ENCODE data around the gene LRRC74B.
"Not testable (repeated sequence)": the region's sequence is repeated elsewhere in the genome, so short reads cannot be mapped to it uniquely, and the experiment has no call there.

LRRC74B gene

GRCh38 chr22:21077884-21078508 lies 32.2 kb downstream of the LRRC74B start:
- no peak for DNase-seq

- DNase-seq: no peak
These were observed 33.2 kb downstream of the LRRC74B start for GRCh38 chr22:21078916-21079315.

- DNase-seq: no peak
These were observed 33.7 kb downstream of the LRRC74B start for GRCh38 chr22:21079493-21079892.

GRCh38 chr22:21080435-21081137 lies 34.8 kb downstream of the LRRC74B start:
- DNase-seq: no peak

- no peak for DNase-seq
These were observed 36.5 kb downstream of the LRRC74B start for GRCh38 chr22:21082248-21082647.

GRCh38 chr22:21087119-21087518 lies 41.4 kb downstream of the LRRC74B start:
- DNase-seq: no peak

- not testable (repeated sequence) for DNase-seq
These were observed 42.2 kb downstream of the LRRC74B start for GRCh38 chr22:21087926-21088325.

- not testable (repeated sequence) for DNase-seq
These were observed 45.5 kb downstream of the LRRC74B start for GRCh38 chr22:21091220-21091619.

GRCh38 chr22:21092797-21093554 lies 47.2 kb downstream of the LRRC74B start:
- no peak for DNase-seq

GRCh38 chr22:21093555-21094137 lies 47.9 kb downstream of the LRRC74B start:
- not testable (repeated sequence) for DNase-seq

- no peak for DNase-seq
These were observed 49.4 kb downstream of the LRRC74B start for GRCh38 chr22:21094911-21095772.

GRCh38 chr22:21095773-21096107 lies 50.0 kb downstream of the LRRC74B start:
- DNase-seq: no peak

GRCh38 chr22:21096878-21097277 lies 51.1 kb downstream of the LRRC74B start:
- DNase-seq: not testable (repeated sequence)

GRCh38 chr22:21098099-21098671 lies 52.4 kb downstream of the LRRC74B start:
- no peak for DNase-seq

GRCh38 chr22:21099578-21099977 lies 53.8 kb downstream of the LRRC74B start:
- DNase-seq: no peak

- no peak for DNase-seq
These were observed 54.6 kb downstream of the LRRC74B start for GRCh38 chr22:21100149-21101032.

GRCh38 chr22:21101877-21102638 lies 56.3 kb downstream of the LRRC74B start:
- DNase-seq: no peak

GRCh38 chr22:21102659-21103267 lies 57.0 kb downstream of the LRRC74B start:
- DNase-seq: peak; percentile 67 to 75

GRCh38 chr22:21103633-21104032 lies 57.9 kb downstream of the LRRC74B start:
- no peak for DNase-seq

- no peak for DNase-seq
These were observed 58.5 kb downstream of the LRRC74B start for GRCh38 chr22:21104126-21104691.

Data from NCI-H1930 (cell line).